Endothelial cell of hepatic sinusoid (primary cell): ENCODE measurements around the gene TNFRSF19.

Experiments used
- in situ Hi-C: cut with HindIII; loops from 2 replicates; pipeline ENCODE4 v1.10.0; 2017; ENCODE audit warnings: low sequenced_read_pairs

Gene TNFRSF19

GRCh38 chr13:23680845-23681669 lies 110.8 kb downstream of the TNFRSF19 start:
- in situ Hi-C loops: no loop called here

GRCh38 chr13:23683084-23683483 lies 112.9 kb downstream of the TNFRSF19 start:
- in situ Hi-C loops: no loop called here

- in situ Hi-C loops: no loop called here
These were observed 114.4 kb downstream of the TNFRSF19 start for GRCh38 chr13:23684647-23685046.

- in situ Hi-C loops: no loop called here
These were observed 115.2 kb downstream of the TNFRSF19 start for GRCh38 chr13:23685416-23685815.

GRCh38 chr13:23686948-23687347 lies 116.7 kb downstream of the TNFRSF19 start:
- in situ Hi-C loops: no loop called here

- in situ Hi-C loops: no loop called here
These were observed 117.4 kb downstream of the TNFRSF19 start for GRCh38 chr13:23687614-23688013.

- in situ Hi-C loops: no loop called here
These were observed 118.1 kb downstream of the TNFRSF19 start for GRCh38 chr13:23688336-23688735.

- in situ Hi-C loops: no loop called here
These were observed 120.5 kb downstream of the TNFRSF19 start for GRCh38 chr13:23690668-23691067.

- in situ Hi-C loops: no loop called here
These were observed 122.6 kb downstream of the TNFRSF19 start for GRCh38 chr13:23692816-23693215.

- in situ Hi-C loops: no loop called here
These were observed 125.0 kb downstream of the TNFRSF19 start for GRCh38 chr13:23695196-23695595.

GRCh38 chr13:23695711-23696464 lies 125.7 kb downstream of the TNFRSF19 start:
- in situ Hi-C loops: no loop called here

GRCh38 chr13:23696610-23697009 lies 126.4 kb downstream of the TNFRSF19 start:
- in situ Hi-C loops: no loop called here

- in situ Hi-C loops: no loop called here
These were observed 127.6 kb downstream of the TNFRSF19 start for GRCh38 chr13:23697772-23698313.

- in situ Hi-C loops: no loop called here
These were observed 129.1 kb downstream of the TNFRSF19 start for GRCh38 chr13:23699271-23699670.

- in situ Hi-C loops: no loop called here
These were observed 131.0 kb downstream of the TNFRSF19 start for GRCh38 chr13:23701186-23701585.

- in situ Hi-C loops: no loop called here
These were observed 131.4 kb downstream of the TNFRSF19 start for GRCh38 chr13:23701636-23702035.

GRCh38 chr13:23703246-23703860 lies 133.1 kb downstream of the TNFRSF19 start:
- in situ Hi-C loops: no loop called here

- in situ Hi-C loops: no loop called here
These were observed 135.4 kb downstream of the TNFRSF19 start for GRCh38 chr13:23705583-23705982.

- in situ Hi-C loops: no loop called here
These were observed 137.5 kb downstream of the TNFRSF19 start for GRCh38 chr13:23707674-23708073.

GRCh38 chr13:23709536-23709935 lies 139.3 kb downstream of the TNFRSF19 start:
- in situ Hi-C loops: no loop called here

- in situ Hi-C loops: no loop called here
These were observed 140.2 kb downstream of the TNFRSF19 start for GRCh38 chr13:23710366-23710765.
